SJSA1 (cell line): ENCODE data around the gene ACTN1. TPM values are rescaled to one million over a fixed set of nuclear protein-coding genes. Genes with fewer than 3 reads are reported as not detected.
A peak's percentile ranks its signal among the peaks of the same experiment; 100 is the strongest.
"Not testable (repeated sequence)": the region's sequence is repeated elsewhere in the genome, so short reads cannot be mapped to it uniquely, and the experiment has no call there.

Experiments
- DNase-seq, 2 experiments: peaks; one replicate each; pipeline ENCODE4 v3.0.0-alpha.2; 2015 to 2020; ENCODE audit warnings: low spot score in 2 of 2, low read depth in 1 of 2
- H3K27ac ChIP-seq: fragments of 250-450 bp; sonication (Bioruptor Pico); 2 replicates; pipeline ENCODE4 v1.5.1; 2020; ENCODE audit warnings: mild to moderate bottlenecking, moderate library complexity
- H3K27me3 ChIP-seq: fragments of 250-450 bp; sonication (Bioruptor Pico); replicated peaks from 2 replicates; pipeline ENCODE4 v1.5.1; 2020; ENCODE audit warnings: mild to moderate bottlenecking, moderate library complexity
- H3K36me3 ChIP-seq: fragments of 250-450 bp; sonication (Bioruptor Pico); 2 replicates; pipeline ENCODE4 v1.5.1; 2020; ENCODE audit warnings: mild to moderate bottlenecking
- H3K4me1 ChIP-seq: fragments of 250-450 bp; sonication (Bioruptor Pico); replicated peaks from 2 replicates; pipeline ENCODE4 v1.6.1; 2021; ENCODE audit warnings: mild to moderate bottlenecking
- H3K4me3 ChIP-seq: fragments of 250-450 bp; sonication (Bioruptor Pico); 2 replicates; pipeline ENCODE4 v1.5.1; 2020; ENCODE audit warnings: mild to moderate bottlenecking
- H3K9me3 ChIP-seq: fragments of 250-450 bp; sonication (Bioruptor Pico); replicated peaks from 2 replicates; pipeline ENCODE4 v1.5.1; 2020; ENCODE audit warnings: mild to moderate bottlenecking
- total RNA-seq: library from RNA; depleted of rRNA; stranded (reverse); fragments of >200 nt; shearing (Covaris generic); gene quantifications from 2 replicates; pipeline ENCODE4 v1.2.3, GENCODE V29; 2014

ACTN1 gene
- total RNA-seq, 1 experiment from 2014 or later, result 370 TPM

- Histone ChIP-seq H3K27me3 (no peaks in the 10 kb centered on the region), H3K4me1 (no peaks in the 10 kb centered on the region), H3K9me3 (no peaks in the 10 kb centered on the region), H3K27ac (no peak overlapping the region), H3K36me3 (no peaks in the 10 kb centered on the region), H3K4me3 (no peak overlapping the region)
- DNase-seq, result no peak
These were observed 122.5 kb downstream of the ACTN1 start for GRCh38 chr14:68856572-68856971.

GRCh38 chr14:68854421-68854820 is 124.7 kb downstream of the ACTN1 start:
- H3K4me3 ChIP-seq, result no peak overlapping the region
- no peak overlapping the region for H3K27ac ChIP-seq
- no peak for DNase-seq
- no peaks in the 10 kb centered on the region for H3K27me3 ChIP-seq
- no peaks in the 10 kb centered on the region for H3K9me3 ChIP-seq
- no peaks in the 10 kb centered on the region for H3K4me1 ChIP-seq
- H3K36me3 ChIP-seq, result no peaks in the 10 kb centered on the region

GRCh38 chr14:68853749-68854148 is 125.4 kb downstream of the ACTN1 start:
- Histone ChIP-seq H3K4me3 (no peak overlapping the region), H3K36me3 (no peaks in the 10 kb centered on the region), H3K4me1 (no peaks in the 10 kb centered on the region)

GRCh38 chr14:68852493-68852892 is 126.6 kb downstream of the ACTN1 start:
- not testable (repeated sequence) for H3K4me3 ChIP-seq, H3K9me3 ChIP-seq, DNase-seq, H3K27me3 ChIP-seq, H3K4me1 ChIP-seq, H3K27ac ChIP-seq, H3K36me3 ChIP-seq

More at GRCh38 chr14:68853749-68854148, 125.4 kb downstream of the ACTN1 start:
- Histone ChIP-seq H3K27ac (no peak overlapping the region), H3K27me3 (no peaks in the 10 kb centered on the region), H3K9me3 (no peaks in the 10 kb centered on the region)
- no peak for DNase-seq

- Histone ChIP-seq H3K27ac (no peak overlapping the region), H3K9me3 (no peaks in the 10 kb centered on the region), H3K36me3 (no peaks in the 10 kb centered on the region), H3K4me1 (no peaks in the 10 kb centered on the region), H3K4me3 (no peak overlapping the region), H3K27me3 (no peaks in the 10 kb centered on the region)
- DNase-seq, result no peak
These were observed 128.0 kb downstream of the ACTN1 start for GRCh38 chr14:68851078-68851477.

- H3K4me3 ChIP-seq, result no peak overlapping the region
- H3K36me3 ChIP-seq, result no peaks in the 10 kb centered on the region
- H3K27ac ChIP-seq, result no peak overlapping the region
- H3K27me3 ChIP-seq, result no peaks in the 10 kb centered on the region
- H3K4me1 ChIP-seq, result no peaks in the 10 kb centered on the region
- DNase-seq, result no peak
- H3K9me3 ChIP-seq, result no peaks in the 10 kb centered on the region
These were observed 129.7 kb downstream of the ACTN1 start for GRCh38 chr14:68849416-68849815.

GRCh38 chr14:68848253-68848652 is 130.8 kb downstream of the ACTN1 start:
- no peaks in the 10 kb centered on the region for H3K36me3 ChIP-seq
- H3K9me3 ChIP-seq, result no peaks in the 10 kb centered on the region
- H3K4me1 ChIP-seq, result no peaks in the 10 kb centered on the region; the same call in 1 of the 2 replicates
- H3K4me3 ChIP-seq, result no peak overlapping the region
- H3K27ac ChIP-seq, result no peak overlapping the region
- no peaks in the 10 kb centered on the region for H3K27me3 ChIP-seq
- DNase-seq, result no peak

- DNase-seq, H3K27me3 ChIP-seq, H3K4me1 ChIP-seq, H3K4me3 ChIP-seq, H3K27ac ChIP-seq, H3K9me3 ChIP-seq, H3K36me3 ChIP-seq: not testable (repeated sequence)
These were observed 131.5 kb downstream of the ACTN1 start for GRCh38 chr14:68847640-68848039.

- Histone ChIP-seq H3K4me1 (peaks cover 2% of the 10 kb centered on the region), H3K4me3 (no peak overlapping the region), H3K36me3 (no peaks in the 10 kb centered on the region), H3K9me3 (no peaks in the 10 kb centered on the region), H3K27me3 (no peaks in the 10 kb centered on the region), H3K27ac (no peak overlapping the region)
- no peak for DNase-seq
These were observed 132.6 kb downstream of the ACTN1 start for GRCh38 chr14:68846466-68846865.

GRCh38 chr14:68844210-68844545 is 134.9 kb downstream of the ACTN1 start:
- no peak for DNase-seq
- H3K27ac ChIP-seq, result no peak overlapping the region
- no peak overlapping the region for H3K4me3 ChIP-seq
- no peaks in the 10 kb centered on the region for H3K27me3 ChIP-seq
- no peaks in the 10 kb centered on the region for H3K9me3 ChIP-seq
- H3K36me3 ChIP-seq, result no peaks in the 10 kb centered on the region
- peaks cover 7% of the 10 kb centered on the region for H3K4me1 ChIP-seq

GRCh38 chr14:68843471-68844209 is 135.5 kb downstream of the ACTN1 start:
- H3K27me3 ChIP-seq, result no peaks in the 10 kb centered on the region
- no peaks in the 10 kb centered on the region for H3K36me3 ChIP-seq
- H3K4me1 ChIP-seq, result peaks cover 7% of the 10 kb centered on the region
- no peaks in the 10 kb centered on the region for H3K9me3 ChIP-seq
- H3K4me3 ChIP-seq, result no peak overlapping the region
- no peak overlapping the region for H3K27ac ChIP-seq
- peak; percentile 44 to 61 for DNase-seq

- no peak for DNase-seq
- Histone ChIP-seq H3K27ac (no peak overlapping the region), H3K9me3 (no peaks in the 10 kb centered on the region), H3K27me3 (no peaks in the 10 kb centered on the region), H3K4me3 (no peak overlapping the region), H3K36me3 (no peaks in the 10 kb centered on the region), H3K4me1 (peaks cover 7% of the 10 kb centered on the region)
These were observed 136.8 kb downstream of the ACTN1 start for GRCh38 chr14:68842298-68842697.

- H3K27ac ChIP-seq, result no peak overlapping the region
These were observed 137.9 kb downstream of the ACTN1 start for GRCh38 chr14:68841016-68841809.

GRCh38 chr14:68840454-68840853 is 138.6 kb downstream of the ACTN1 start:
- Histone ChIP-seq H3K4me1 (peaks cover 7% of the 10 kb centered on the region), H3K4me3 (no peak overlapping the region), H3K27ac (no peak overlapping the region), H3K27me3 (no peaks in the 10 kb centered on the region), H3K36me3 (no peaks in the 10 kb centered on the region), H3K9me3 (no peaks in the 10 kb centered on the region)
- DNase-seq, result no peak

More at GRCh38 chr14:68841016-68841809, 137.9 kb downstream of the ACTN1 start:
- H3K4me3 ChIP-seq, result no peak overlapping the region
- DNase-seq, result no peak
- no peaks in the 10 kb centered on the region for H3K36me3 ChIP-seq
- peaks cover 7% of the 10 kb centered on the region for H3K4me1 ChIP-seq
- no peaks in the 10 kb centered on the region for H3K27me3 ChIP-seq
- H3K9me3 ChIP-seq, result no peaks in the 10 kb centered on the region
